PC-9 (cell line): Measurements from ENCODE around the gene VPS35.

Source experiments
- CTCF ChIP-seq: fragments of 200-600 bp; sonication (generic); conservative IDR thresholded peaks from 2 replicates; pipeline ENCODE4 v1.6.1; 2017; ENCODE audit warnings: mixed run types, antibody characterized with exemption, mild to moderate bottlenecking, moderate library complexity
- EZH2 ChIP-seq: fragments of 200-600 bp; sonication (generic); IDR thresholded peaks from 2 replicates; pipeline ENCODE4 v1.8.0; 2017; ENCODE audit warnings: antibody characterized with exemption, low read depth

GRCh38 chr16:46662123-46662522 is 26.9 kb downstream of the VPS35 start:
- no peak for TF ChIP-seq CTCF
- no peak for TF ChIP-seq EZH2
